Testis (tissue), 2 donors: ENCODE data around the gene TBATA.

ENCODE experiments used
- CTCF ChIP-seq, 3 experiments: fragments of 450-650 bp in 2 of 3; fragments of 200-600 bp in 1 of 3; sonication (generic) in 1 of 3; IDR thresholded peaks; one replicate each; pipeline ENCODE4 v1.5.1; 2016 to 2019; ENCODE audit warnings: antibody characterized with exemption in 3 of 3, mild to moderate bottlenecking in 2 of 3, moderate library complexity in 1 of 3
- POLR2A ChIP-seq: fragments of 450-650 bp; IDR thresholded peaks from one replicate; pipeline ENCODE4 v1.6.1; 2017; ENCODE audit warnings: antibody characterized with exemption, mild to moderate bottlenecking, moderate library complexity

GRCh38 chr10:70803775-70804420 lies 18.7 kb upstream of the TBATA start:
- TF ChIP-seq POLR2A = no peak
- no peak for TF ChIP-seq CTCF (IDR thresholded peaks at IDR 0.05)
